GM21528 (cell line): Measurements from ENCODE around the gene LGALS14.
"Not testable (repeated sequence)": the region's sequence is repeated elsewhere in the genome, so short reads cannot be mapped to it uniquely, and the experiment has no call there.

ENCODE experiments used
- ATAC-seq: cut with Tn5 transposase; IDR thresholded peaks from one replicate; pipeline ENCODE4 v1.9.1; 2021; ENCODE audit warnings: mild to moderate bottlenecking, moderate library complexity; ENCODE audit not compliant: unreplicated experiment, low FRiP score

The LGALS14 gene

DNA sequence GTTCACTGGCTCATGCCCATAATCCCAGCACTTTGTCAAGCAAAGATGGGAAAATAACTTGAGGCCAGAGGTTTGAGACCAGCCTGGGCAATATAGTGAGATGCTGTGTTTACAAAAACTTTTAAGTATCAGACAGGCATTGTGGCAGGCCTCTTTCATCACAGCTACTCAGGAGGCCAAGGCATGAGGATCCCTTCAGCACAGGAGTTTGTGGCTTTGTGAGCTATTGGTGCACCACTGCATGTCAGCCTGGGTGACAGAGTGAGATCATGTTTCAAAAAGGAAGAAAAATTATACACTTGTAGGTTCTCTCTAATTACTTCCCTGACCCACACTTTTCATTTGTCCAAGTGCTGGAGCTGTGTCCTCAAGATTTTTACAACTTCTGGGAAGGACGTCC, 11.5 kb upstream of the LGALS14 start:
- ATAC-seq: no peak

DNA sequence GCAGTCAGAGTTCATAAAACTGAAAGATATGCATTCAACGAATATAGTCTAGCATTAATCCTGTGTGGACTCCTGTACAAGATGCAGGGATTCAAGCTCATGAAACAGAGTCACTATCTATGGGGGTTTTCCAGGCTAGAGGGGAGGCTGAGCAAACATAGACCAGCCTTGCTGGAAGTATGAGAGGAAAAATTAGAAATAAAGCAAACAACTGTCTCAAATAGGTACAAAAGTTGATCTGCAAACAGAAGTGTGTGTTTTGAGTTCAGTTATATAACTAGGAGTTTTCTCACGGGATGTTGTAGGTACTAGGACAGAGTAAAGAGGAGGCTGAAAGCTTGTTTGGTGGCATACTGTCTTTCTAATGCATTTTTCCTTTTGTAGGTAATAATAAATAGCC, 8.5 kb upstream of the LGALS14 start:
- ATAC-seq: no peak

DNA sequence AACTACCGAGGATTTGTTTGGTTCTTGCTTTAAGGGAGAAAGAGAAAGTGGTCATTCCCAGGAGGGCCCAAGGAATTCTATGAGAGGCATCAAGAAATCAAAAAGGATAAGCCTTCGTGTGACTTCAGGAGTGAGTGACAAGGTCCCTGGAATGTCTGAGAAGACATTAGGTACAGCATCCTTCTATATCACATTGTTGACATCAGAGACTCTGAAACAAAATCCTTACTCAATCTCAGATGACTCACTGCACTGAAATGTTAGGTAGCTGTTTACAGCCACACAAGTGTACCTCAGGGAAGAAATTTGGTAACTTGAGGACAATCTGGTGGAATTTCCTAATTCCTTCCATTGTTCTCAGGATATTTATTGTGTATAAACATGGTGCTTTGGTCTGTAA, 7.9 kb upstream of the LGALS14 start:
- ATAC-seq: no peak

DNA sequence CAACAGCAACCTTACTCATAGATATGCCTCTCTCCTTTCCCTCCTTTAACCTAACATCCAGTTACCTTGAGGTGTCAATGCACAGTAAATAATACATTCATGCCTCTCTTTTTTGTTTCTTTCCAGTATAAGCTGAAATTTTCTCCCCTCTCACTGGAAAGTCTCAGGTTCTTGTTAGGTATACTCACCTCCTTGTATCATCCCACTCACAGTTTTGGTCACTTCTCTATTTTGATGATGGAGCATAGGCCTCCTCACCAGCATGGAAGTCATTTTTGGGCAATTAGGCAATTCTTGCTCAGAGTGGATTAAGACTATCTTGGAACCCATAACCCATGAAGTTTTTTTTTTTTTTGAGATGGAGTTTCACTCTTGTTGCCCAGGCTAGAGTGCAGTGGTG, 5.7 kb upstream of the LGALS14 start:
- ATAC-seq: no peak

DNA sequence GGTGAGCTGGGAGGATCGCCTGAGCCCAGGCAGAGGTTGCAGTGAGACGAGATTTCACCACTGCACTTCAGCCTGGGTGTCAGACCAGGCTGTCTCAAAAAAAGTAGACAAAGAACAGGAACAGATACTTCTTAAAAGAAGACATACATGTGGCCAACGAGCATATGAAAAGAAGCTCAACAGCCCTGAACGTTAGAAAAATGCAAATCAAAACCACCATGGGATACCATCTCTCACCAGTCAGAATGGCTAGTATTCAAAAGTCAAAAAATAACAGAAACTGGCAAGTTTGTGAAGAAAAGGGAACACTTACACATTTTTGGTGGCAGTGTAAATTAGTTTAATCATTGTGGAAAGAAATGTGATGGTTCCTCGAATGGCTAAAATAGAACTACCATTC, 3.0 kb upstream of the LGALS14 start:
- ATAC-seq: no peak

DNA sequence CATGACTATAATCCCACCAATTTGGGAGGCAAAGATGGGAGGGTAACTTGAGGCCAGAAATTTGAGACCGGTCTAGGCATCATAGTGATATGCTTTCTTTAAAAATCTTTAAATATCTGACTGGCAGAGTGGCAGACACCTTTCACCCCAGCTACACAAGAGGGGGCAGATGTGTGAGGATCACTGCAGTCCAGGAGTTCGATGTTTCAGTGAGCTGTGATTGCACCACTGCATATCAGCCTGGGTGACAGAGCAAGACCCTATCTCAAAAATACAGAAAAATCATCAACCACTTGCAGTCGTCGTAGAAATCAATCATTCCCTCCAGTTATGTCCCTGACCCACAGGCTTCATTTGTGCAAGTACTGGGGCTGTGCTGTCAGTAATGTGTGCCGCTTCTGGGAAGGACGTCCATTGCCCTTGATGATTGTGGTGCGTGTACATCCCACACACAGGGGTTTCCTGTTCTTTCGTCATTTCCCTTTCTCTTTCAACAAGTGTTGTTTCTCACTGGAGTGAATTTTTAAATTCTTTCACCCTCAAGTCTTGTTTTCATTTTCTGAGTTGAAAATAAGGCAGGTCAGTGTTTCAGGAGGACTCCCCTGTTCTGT, 1.4 kb downstream of the LGALS14 start:
- ATAC-seq: no peak

DNA sequence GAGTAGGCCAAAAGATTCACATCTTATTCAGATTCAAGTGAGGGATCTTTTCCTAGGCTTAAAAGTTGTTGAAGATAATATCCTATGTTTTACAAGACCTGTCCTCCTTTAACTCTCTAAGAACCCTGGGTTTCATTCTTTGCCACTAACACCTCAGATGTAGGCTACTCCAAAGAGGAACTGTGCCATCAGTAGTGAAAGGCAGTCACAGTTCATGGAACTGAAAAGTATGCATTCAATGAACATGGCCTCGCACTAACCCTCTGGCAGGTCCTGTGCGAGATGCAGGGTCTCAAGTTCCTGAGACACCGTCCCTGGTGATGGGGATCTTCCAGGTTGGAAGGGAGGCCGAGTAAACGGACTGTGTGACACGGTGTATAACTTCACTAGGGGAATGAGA, 4.3 kb downstream of the LGALS14 start:
- ATAC-seq: no peak

DNA sequence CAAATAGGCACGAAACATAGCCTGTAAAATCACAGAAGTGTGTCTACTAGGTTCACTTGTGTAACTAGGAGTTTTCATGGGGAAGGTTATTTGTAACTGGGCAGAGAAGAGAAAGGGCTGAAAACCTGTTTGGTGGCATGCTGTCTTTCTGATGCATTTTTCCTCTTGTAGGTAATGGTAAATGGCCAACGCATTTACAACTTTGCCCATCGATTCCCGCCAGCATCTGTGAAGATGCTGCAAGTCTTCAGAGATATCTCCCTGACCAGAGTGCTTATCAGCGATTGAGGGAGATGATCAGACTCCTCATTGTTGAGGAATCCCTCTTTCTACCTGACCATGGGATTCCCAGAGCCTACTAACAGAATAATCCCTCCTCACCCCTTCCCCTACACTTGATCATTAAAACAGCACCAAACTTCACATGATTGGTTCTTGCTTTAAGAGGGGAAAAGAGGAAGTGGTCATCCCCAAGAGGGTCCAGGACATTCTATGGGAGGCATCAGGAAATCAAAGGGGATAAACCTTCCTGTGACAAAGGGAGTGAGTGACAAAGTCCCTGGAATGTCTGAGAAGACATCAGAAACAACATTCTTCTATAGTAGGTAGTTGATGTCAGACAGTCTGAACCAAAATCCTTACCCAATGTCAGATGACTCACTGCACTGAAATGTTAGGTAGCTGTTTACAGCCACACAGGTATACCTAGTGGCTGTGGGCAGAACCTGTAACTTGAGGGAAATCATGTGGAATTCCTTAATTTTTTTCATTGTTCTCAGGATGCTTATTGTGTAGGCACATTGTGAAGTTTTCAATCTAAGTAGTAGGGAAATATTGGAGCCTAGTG, 5.0 kb downstream of the LGALS14 start:
- no peak for ATAC-seq

DNA sequence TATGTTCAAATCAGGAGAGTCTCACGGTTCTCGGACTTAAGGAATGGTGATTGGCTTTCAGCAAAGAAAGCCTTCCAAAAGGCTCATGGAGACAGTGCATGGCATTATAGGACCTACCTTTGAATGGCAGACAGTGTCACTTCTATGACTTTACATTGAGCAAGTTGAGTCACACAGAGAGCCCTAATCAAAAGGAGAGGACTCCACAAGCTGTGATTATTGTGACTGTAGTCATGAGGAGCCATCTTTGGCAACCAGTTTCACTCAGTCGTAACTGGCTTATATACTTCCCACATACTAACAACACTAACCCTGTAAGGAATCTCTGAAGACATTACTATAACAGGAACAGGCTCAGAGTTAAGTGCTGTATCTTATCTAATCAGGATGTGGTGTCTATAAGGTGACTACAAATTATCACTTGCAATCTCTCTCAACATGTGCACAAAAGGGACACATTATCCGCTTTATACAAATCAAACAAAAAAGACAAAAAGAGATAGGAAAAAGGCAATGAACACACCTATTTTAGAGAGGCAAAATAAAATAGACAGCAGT, 6.1 kb downstream of the LGALS14 start:
- no peak for ATAC-seq

DNA sequence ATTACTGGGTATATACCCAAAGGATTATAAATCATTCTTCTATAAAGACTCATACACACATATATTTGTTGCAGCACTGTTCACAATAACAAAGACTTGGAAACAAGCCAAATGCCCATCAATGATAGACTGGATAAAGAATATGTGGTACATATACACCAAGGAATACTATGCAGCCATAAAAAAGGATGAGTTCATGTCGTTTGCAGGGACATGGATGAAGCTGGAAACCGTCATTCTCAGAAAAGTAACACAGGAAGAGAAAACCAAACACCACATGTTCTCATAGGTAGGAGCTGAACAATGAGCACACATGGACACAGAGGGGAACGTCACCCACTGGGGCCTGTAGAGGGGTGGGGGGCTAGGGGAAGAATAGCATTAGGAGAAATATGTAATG, 15.9 kb downstream of the LGALS14 start:
- ATAC-seq: not testable (repeated sequence)

DNA sequence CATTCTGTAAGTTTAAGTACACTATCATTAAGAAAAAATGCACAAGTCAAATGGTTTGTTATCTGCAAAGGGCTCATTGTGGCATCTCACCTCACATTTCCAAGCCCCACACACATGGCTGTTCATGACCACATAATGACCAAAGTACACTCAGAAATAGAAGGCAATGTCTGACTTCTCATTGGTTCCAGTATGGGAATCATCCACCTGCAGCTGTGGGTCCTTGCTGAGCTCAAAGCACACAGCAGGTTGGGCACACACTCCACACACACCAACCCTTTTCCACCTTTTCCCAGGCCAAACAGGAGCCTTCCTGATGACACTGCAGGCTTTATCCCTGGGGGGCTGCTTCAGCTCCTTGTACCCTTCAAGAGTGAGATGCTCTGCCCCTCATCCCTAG, 21.7 kb downstream of the LGALS14 start:
- no peak for ATAC-seq

DNA sequence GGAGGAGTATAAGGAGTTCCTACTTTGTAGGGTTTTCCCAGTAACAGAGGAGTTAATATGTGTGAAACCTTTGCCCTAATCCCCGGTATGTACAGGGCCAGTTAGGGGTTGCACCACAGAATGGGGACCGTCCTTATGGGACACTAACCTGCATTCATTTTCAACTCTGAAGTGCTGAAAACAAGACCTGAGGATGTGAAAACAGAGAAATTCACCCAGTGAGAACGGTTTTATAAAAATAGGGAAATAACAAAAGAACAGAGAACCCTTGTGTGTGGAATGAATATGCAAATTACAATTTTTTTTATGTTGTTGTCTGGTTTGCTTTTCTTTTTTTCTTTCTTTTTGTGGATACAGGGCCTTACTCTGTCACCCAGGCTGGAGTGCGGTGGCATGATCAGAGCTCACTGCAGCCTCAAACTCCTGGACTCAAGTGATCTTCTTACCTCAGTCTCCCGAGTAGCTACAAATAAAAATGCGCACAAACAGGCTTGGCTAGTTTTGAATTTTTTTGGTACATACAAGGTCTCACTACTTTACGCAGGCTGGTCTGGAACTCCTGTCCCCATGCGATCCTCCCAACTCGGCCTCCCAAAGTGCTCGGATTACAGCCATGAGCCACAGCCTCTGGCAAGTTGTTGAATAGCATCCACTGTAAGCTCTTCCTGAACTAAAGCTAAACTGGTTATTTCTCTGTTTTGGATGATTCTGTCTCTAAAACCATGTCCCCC, 23.0 kb downstream of the LGALS14 start:
- no peak for ATAC-seq

DNA sequence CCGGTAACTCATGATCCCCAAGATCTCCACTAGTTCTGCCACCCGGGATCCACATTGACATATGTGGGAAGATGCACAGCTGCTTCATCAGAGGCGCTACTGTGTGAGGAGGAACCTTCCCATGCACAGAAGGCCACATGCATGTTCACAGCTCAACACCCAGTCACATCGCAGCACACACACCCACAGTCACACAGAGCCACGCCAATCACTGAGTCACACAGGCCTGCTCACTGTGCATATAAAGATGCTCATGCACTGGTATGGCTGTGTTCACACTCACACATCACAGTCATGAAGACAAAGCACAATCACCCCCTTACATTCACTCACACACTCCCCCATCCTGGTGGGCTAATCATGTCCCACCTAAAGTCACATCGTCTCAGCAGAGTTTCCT, 23.8 kb downstream of the LGALS14 start:
- no peak for ATAC-seq

DNA sequence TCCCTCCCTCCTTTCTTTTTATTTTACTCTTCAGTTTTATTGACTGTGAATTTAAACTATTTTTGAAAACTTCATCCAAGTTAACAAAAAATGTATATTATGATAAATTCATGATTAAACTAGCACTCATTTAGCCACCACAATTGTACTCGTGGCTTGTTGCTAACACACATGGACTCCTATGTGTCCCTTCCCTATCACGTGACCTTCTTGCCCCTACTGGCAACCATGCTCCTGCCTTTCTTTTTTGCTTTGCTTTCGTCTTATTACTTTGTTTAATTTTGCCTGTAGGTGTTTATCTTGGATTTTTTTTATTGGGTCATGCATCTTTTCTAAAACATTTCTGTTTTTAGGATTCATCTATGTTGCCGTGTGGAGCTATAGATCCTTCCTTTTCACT, 25.3 kb downstream of the LGALS14 start:
- ATAC-seq: no peak

DNA sequence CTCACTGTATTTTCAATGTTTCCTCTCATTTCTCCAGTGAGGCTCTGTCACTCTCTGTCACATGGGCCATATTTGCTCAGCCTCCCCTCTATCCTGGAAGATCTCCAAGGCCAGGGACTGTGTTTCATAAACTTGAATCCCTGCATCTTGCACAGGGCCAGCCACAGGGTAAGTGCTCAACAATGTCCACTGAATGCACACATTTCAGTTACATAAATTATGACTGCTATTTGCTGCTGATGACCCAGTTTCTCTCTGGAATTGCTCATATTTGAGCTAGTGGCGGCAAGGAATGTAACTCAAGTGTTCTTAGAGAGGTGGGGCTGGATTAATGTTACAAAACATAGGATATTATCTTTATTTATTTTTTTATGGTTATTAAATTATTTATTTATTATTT, 27.4 kb downstream of the LGALS14 start:
- no peak for ATAC-seq

DNA sequence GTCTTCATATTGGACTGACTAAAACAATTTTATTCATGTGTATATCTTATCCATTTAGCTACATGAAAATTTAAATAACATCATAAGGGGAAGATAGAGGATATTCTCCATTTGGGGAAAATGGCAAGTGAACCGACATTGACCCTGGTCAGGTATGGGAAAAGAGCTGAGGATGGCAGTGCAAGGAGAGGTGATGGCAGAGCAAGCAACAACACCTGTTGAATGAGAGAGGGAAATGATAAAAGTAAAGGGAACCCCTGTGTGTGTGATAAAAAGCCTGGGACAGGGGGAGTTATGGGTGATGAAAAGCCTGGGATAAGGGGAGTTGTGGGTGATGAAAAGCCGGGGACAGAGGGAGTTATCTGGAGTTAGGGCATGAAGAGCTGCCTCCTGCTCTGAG, 29.6 kb downstream of the LGALS14 start:
- ATAC-seq: no peak

DNA sequence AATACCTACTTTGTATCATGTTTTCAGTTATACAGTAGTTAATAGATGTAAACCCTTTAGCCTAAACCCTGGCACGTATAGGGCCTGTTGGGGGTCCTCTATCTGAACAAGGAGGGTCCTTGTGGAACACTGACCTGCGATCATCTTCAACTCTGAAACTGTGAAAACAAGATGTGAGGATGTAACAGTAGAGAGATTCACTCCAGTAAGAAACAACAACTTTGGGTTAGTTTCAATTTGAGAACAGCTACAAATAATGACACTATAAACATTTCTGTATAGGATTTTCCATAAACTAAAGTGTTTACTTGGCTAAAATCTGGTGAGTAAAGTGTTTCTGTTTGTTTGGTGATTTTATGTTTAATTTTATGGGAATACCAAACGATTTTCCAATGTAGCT, 31.4 kb downstream of the LGALS14 start:
- ATAC-seq: no peak

DNA sequence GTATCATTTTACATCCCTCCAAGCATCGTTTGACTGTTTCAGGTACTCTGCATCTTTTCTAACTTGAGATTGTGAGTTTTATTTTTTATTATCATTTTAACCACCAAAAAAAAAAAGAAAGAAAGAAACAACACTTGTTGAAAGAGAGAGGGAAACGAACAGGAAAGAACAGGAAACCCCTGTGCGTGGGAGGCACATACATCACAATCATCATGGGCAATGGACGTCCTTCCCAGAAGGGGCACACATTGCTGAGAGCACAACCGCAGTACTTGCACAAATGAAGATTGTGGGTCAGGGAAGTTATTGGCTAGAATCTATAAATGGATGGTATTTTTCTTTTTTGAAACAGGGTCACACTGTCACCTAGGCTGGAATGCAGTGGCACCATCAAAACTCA, 31.8 kb downstream of the LGALS14 start:
- no peak for ATAC-seq

DNA sequence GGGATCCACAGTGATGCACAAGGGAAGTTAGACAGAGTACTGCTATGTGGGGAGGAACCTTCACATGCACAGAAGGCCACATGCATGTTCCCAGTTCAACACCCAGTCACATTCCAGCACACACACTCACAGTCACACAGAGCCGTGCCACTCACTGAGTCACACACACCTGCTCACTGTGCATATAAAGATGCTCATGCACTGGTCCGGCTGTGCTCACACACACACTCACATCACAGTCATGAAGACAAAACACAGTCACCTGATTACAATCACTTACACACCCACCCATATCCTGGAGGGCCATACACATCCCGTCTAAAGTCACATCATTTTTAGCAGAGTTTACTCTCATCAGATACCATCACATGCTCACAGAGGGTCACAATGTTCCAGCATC, 33.1 kb downstream of the LGALS14 start:
- ATAC-seq: no peak

DNA sequence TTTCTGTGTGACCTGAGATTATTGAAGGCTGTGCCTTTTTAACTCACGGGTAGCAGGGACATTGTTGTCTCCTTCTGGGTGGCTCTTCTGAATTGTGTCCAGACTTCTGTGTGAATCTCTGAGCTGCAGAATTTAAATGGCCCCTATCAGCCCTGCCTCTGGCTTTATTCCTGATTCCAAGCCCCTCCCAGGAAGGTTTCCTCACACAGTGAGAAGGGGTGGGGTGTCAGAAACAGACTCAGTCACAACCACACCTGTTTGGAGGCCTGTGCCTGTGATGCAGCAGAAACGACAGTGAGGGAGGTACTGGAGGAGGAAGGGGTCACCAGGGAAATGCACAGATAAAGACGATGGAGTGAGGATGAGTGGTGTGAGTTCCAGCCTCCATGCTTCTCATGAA, 33.6 kb downstream of the LGALS14 start, which contains the start of gene CLC:
TSS of gene CLC (minus strand) at position 139 of the 400 bp plus-strand sequence. CDS start at position 62, 77 bp downstream.
- ATAC-seq: no peak

DNA sequence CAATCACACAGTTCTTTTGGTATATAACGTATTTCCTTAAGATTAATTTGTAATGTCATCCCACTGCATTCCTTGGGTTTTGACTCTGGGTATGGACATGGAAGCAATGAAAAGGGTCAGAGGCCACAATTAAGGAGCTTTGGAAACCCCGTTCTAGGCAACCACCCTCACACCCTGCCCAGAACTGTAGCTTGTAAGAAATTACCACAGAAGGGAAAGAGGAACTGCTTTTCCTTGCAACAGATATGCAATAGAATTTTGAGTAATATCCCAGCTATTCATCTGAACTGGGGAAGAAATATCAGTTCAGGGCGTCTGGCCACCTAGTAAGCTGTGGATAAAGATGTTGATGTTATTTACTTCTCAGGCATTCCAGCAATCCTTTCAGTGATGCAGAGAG, 34.5 kb downstream of the LGALS14 start:
- no peak for ATAC-seq
